RWPE2 (cell line): ENCODE measurements around the gene PLPPR4.
"Not testable (repeated sequence)": the region's sequence is repeated elsewhere in the genome, so short reads cannot be mapped to it uniquely, and the experiment has no call there.

Experiments
- ATAC-seq: fragments of 200-7000 bp; cut with Tn5 transposase; 3 replicates; pipeline ENCODE4 v1.9.1; 2021; ENCODE audit warnings: low read depth
- DNase-seq: peaks from one replicate; pipeline ENCODE4 v3.0.0-alpha.2; 2020; ENCODE audit warnings: low spot score
- H3K27ac ChIP-seq: fragments of 450-650 bp; 2 replicates; pipeline ENCODE4 v1.5.1; 2017; ENCODE audit warnings: mild to moderate bottlenecking; ENCODE audit not compliant: poor library complexity, severe bottlenecking
- H3K27me3 ChIP-seq: fragments of 250-450 bp; sonication (Bioruptor Pico); 2 replicates; pipeline ENCODE4 v1.5.1; 2021; ENCODE audit warnings: mild to moderate bottlenecking, moderate library complexity; ENCODE audit not compliant: insufficient read depth, poor library complexity, severe bottlenecking
- H3K36me3 ChIP-seq: fragments of 250-450 bp; sonication (Bioruptor Pico); 2 replicates; pipeline ENCODE4 v1.5.1; 2020; ENCODE audit warnings: low read depth, mild to moderate bottlenecking, moderate library complexity
- H3K4me1 ChIP-seq: fragments of 250-450 bp; sonication (Bioruptor Pico); 2 replicates; pipeline ENCODE4 v1.5.1; 2021; ENCODE audit warnings: mild to moderate bottlenecking, moderate library complexity; ENCODE audit not compliant: insufficient read depth, poor library complexity, severe bottlenecking
- H3K4me3 ChIP-seq: fragments of 250-450 bp; sonication (Bioruptor Pico); 2 replicates; pipeline ENCODE4 v1.5.1; 2021; ENCODE audit warnings: mild to moderate bottlenecking, moderate library complexity; ENCODE audit not compliant: severe bottlenecking
- H3K9me3 ChIP-seq: fragments of 250-450 bp; sonication (Bioruptor Pico); 2 replicates; pipeline ENCODE4 v1.5.1; 2021; ENCODE audit warnings: mild to moderate bottlenecking, moderate library complexity; ENCODE audit not compliant: severe bottlenecking
- CTCF ChIP-seq: fragments of 450-650 bp; IDR thresholded peaks from one replicate; pipeline ENCODE4 v1.5.1; 2017; ENCODE audit warnings: mild to moderate bottlenecking, moderate library complexity; ENCODE audit not compliant: poor library complexity, severe bottlenecking

PLPPR4 gene

GRCh38 chr1:99277066-99277465 lies 12.8 kb downstream of the PLPPR4 start:
- Histone ChIP-seq H3K9me3 (no peaks in the 10 kb centered on the region), H3K4me1 (no peaks in the 10 kb centered on the region), H3K27ac (no peak overlapping the region), H3K27me3 (no peaks in the 10 kb centered on the region), H3K36me3 (no peaks in the 10 kb centered on the region), H3K4me3 (no peak overlapping the region)
- ATAC-seq (no peak), DNase-seq (no peak)
- no peak for TF ChIP-seq CTCF

GRCh38 chr1:99279525-99279924 lies 15.2 kb downstream of the PLPPR4 start:
- ATAC-seq, result no peak
- no peak overlapping the region for H3K27ac ChIP-seq
- no peak overlapping the region for H3K4me3 ChIP-seq
- no peaks in the 10 kb centered on the region for H3K4me1 ChIP-seq
- H3K27me3 ChIP-seq, result no peaks in the 10 kb centered on the region
- H3K9me3 ChIP-seq, result no peaks in the 10 kb centered on the region
- no peak for DNase-seq
- TF ChIP-seq CTCF, result no peak
- H3K36me3 ChIP-seq, result no peaks in the 10 kb centered on the region

- Histone ChIP-seq H3K36me3 (no peaks in the 10 kb centered on the region), H3K9me3 (no peaks in the 10 kb centered on the region), H3K27ac (no peak overlapping the region), H3K27me3 (no peaks in the 10 kb centered on the region), H3K4me1 (no peaks in the 10 kb centered on the region), H3K4me3 (no peak overlapping the region)
- DNase-seq (no peak), ATAC-seq (no peak)
- no peak for TF ChIP-seq CTCF
Observed at GRCh38 chr1:99281105-99281504, 16.8 kb downstream of the PLPPR4 start.

GRCh38 chr1:99282536-99282935 lies 18.2 kb downstream of the PLPPR4 start:
- ATAC-seq (no peak), DNase-seq (no peak)
- Histone ChIP-seq H3K4me3 (no peak overlapping the region), H3K27ac (no peak overlapping the region), H3K4me1 (no peaks in the 10 kb centered on the region), H3K36me3 (no peaks in the 10 kb centered on the region), H3K27me3 (no peaks in the 10 kb centered on the region), H3K9me3 (no peaks in the 10 kb centered on the region)
- no peak for TF ChIP-seq CTCF

- not testable (repeated sequence) for DNase-seq, ATAC-seq, H3K4me1 ChIP-seq, H3K4me3 ChIP-seq, H3K36me3 ChIP-seq, H3K9me3 ChIP-seq, H3K27ac ChIP-seq, H3K27me3 ChIP-seq
Observed at GRCh38 chr1:99283521-99283920, 19.2 kb downstream of the PLPPR4 start.

- ATAC-seq, result no peak
- TF ChIP-seq CTCF, result no peak
Observed at GRCh38 chr1:99292886-99293285, 28.6 kb downstream of the PLPPR4 start.

More at GRCh38 chr1:99292886-99293285, 28.6 kb downstream of the PLPPR4 start:
- Histone ChIP-seq H3K36me3 (no peaks in the 10 kb centered on the region), H3K9me3 (no peaks in the 10 kb centered on the region), H3K27ac (no peak overlapping the region), H3K4me3 (no peak overlapping the region), H3K27me3 (no peaks in the 10 kb centered on the region), H3K4me1 (no peaks in the 10 kb centered on the region)
- no peak for DNase-seq
